ENCODE data around the gene MYO1E. TPM values are rescaled to one million over a fixed set of nuclear protein-coding genes. Genes with fewer than 3 reads are reported as not detected.

The MYO1E gene
- total RNA-seq, 1 donor from 2014 or later, result 71.3 TPM

DNA sequence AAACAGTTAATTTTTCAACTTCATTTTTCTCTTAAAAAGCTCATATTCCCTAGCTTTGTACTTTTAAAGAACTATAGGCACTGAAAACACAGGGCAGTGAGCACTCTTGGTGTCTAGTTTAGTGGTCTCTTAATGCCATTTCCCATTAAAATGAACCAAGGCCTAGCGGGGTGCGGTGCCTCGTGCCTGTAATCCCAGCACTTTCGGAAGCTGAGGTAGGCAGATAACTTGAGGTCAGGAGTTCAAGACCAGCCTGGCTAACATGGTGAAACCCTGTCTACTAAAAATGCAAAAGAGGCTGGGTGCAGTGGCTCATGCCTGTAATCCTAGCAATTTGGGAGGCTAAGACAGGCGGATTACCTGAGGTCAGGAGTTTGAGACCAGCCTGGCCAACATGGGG, 120.5 kb downstream of the MYO1E start:
- Mint-ChIP-seq H3K4me1 (ENCODE audit: low read depth) (peaks cover 55% of the 10 kb centered on the region), H3K27ac (no peak overlapping the region), H3K9me3 (no peaks in the 10 kb centered on the region), H3K36me3 (ENCODE audit: low read depth) (peaks cover 30% of the 10 kb centered on the region), H3K27me3 (ENCODE audit: low read depth) (no peaks in the 10 kb centered on the region), H3K4me3 (ENCODE audit: low read depth) (no peak overlapping the region)
- DNase-seq (ENCODE audit: low spot score), result no peak
- intact Hi-C loops (cut with micrococcal nuclease), result loop anchor here (10.0 kb wide), 1 partner anchor 267 kb away; the partner anchor contains the start of gene RNF111

DNA sequence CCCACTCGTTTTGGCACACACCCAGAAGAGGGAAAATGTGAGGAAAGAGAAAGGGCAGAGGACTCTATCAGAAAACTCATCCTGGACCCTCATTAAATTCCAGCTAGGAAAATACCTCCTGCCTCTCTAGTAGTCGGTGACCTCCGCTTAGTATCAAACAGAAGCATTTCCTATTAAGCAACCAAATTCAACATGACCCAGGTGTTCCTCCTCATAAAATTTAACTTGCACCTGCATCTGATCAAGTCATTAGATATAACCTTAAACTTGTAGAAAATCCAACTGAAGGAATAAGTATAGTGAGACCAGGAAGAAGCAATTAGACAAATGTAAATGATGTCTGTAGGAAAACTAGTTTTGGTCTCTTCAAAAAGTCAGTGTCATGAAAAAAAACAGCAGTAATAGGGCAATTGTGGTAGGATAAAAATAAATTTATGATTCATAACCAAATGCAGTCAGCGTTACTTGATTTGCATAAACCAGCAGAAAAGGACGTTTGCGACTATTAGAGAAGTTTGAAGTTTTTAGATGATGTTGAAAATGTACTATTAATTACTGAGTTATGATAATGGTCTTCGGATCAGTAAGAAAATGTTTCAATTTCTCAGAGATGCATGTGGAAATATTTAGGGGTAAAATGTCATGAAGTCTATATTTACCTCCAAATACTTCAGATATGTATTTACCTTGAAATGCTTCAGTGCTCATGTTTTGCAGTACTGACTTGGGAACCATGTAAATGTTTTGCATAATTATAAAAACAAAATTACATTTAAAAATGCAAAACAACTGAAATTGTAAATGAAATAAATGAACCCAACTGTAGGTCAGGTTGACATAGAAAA, 121.4 kb downstream of the MYO1E start:
- H3K27ac Mint-ChIP-seq, result peak overlapping the region; percentile 56

DNA sequence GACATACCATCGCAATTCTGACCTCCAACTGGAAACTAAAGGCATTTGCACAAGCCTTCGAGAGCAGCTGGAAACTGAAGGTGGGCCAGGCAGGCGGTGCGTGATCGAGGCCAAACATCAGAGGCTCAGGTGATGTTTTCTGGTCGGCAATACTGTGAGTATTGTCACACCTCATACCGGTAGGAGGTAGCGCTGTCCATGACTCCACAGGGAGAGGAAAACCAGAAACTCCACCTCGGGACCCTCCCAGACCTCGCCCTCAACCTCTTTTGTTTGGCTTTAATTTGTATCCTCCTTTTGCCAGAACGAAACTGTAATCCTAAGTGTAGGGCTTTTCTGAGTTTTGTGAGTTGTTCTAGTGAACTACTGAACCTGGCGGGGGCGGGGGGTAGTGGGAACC, 122.4 kb downstream of the MYO1E start:
- no peak for DNase-seq (ENCODE audit: low spot score)
- no peak overlapping the region for H3K4me3 Mint-ChIP-seq (ENCODE audit: low read depth)
- no peaks in the 10 kb centered on the region for H3K9me3 Mint-ChIP-seq
- peaks cover 38% of the 10 kb centered on the region for H3K4me1 Mint-ChIP-seq (ENCODE audit: low read depth)
- no peaks in the 10 kb centered on the region for H3K27me3 Mint-ChIP-seq (ENCODE audit: low read depth)
- intact Hi-C loops (cut with micrococcal nuclease), result loop anchor here (10.0 kb wide), 1 partner anchor 265 kb away; the partner anchor contains the start of gene RNF111
- peaks cover 22% of the 10 kb centered on the region for H3K36me3 Mint-ChIP-seq (ENCODE audit: low read depth)
- H3K27ac Mint-ChIP-seq, result peak overlapping the region; percentile 58

More for the DNA sequence above, 121.4 kb downstream of the MYO1E start:
- intact Hi-C loops (cut with micrococcal nuclease), result loop anchor here (10.0 kb wide), 1 partner anchor 266 kb away; the partner anchor contains the start of gene RNF111
- Mint-ChIP-seq H3K27me3 (ENCODE audit: low read depth) (no peaks in the 10 kb centered on the region), H3K4me3 (ENCODE audit: low read depth) (no peak overlapping the region), H3K4me1 (ENCODE audit: low read depth) (peaks cover 46% of the 10 kb centered on the region), H3K36me3 (ENCODE audit: low read depth) (peaks cover 29% of the 10 kb centered on the region), H3K9me3 (no peaks in the 10 kb centered on the region)
- DNase-seq (ENCODE audit: low spot score), result no peak

DNA sequence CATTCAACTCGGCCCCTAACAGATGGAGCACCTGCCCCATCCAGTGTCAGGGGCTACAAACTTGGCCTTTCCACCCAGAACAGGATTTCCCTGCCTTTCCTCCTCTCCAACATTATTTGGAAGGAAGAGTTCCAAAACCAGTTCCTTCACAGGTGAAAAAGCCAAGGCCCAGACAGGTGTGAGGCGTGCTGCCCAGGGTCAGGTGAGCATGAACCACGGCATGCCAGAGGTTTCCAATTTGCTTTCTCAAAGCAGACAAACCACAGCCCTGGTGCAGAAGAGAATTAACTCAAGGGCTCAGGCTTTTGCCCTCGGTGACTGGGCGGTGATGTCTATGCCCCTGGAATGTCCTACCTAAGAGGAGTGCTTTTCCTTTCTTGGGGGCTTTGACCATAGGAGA, 122.9 kb downstream of the MYO1E start:
- H3K36me3 Mint-ChIP-seq (ENCODE audit: low read depth), result peaks cover 22% of the 10 kb centered on the region
- H3K9me3 Mint-ChIP-seq, result no peaks in the 10 kb centered on the region
- H3K27me3 Mint-ChIP-seq (ENCODE audit: low read depth), result no peaks in the 10 kb centered on the region
- peaks cover 38% of the 10 kb centered on the region for H3K4me1 Mint-ChIP-seq (ENCODE audit: low read depth)
- H3K27ac Mint-ChIP-seq, result peak overlapping the region; percentile 58
- no peak for DNase-seq (ENCODE audit: low spot score)
- no peak overlapping the region for H3K4me3 Mint-ChIP-seq (ENCODE audit: low read depth)
- intact Hi-C loops (cut with micrococcal nuclease), result loop anchor here (2.0 to 10.0 kb wide), 3 partner anchors 49 to 265 kb away; partner anchors contain the start of gene RNF111

DNA sequence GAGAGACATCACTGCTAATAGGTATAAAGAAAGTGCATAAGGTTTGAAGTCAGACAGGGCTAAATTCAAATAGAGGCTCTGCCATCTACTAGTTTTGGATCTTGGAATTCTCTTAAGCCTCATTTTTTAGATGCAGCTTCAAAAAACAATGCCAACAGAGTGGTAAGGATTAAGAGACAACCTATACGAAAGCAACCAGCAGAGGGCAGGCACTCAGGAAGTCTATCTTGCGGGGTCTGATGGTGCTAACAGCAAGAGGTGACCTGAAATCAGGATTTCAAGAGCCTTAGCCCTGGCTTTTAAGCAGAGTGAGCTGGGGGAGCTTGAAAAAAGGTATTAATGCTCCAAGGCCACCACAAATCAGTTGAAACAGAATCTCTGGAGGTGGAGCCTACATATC, 125.3 kb downstream of the MYO1E start:
- no peaks in the 10 kb centered on the region for H3K9me3 Mint-ChIP-seq
- no peak overlapping the region for H3K27ac Mint-ChIP-seq

DNA sequence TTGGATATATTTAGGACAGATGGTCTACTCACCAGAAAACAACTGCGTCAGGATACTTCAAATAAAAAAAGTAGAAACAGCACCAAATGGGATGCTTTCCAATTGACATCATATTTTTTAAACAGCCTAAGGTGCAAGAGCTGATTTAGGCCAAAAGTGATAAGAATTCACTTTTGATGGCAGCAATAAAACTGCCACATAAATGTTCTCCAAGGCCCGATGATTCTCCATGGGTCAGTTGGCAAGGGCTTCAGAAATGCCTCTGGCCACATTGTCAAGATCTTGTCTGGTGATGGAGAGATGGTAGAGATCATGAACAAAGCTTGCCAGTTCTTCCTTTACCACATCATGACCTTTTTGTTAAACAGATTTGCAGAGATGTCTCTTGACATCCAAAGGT, 127.1 kb downstream of the MYO1E start:
- Mint-ChIP-seq H3K27ac (no peak overlapping the region), H3K36me3 (ENCODE audit: low read depth) (peaks cover 16% of the 10 kb centered on the region)

More for the DNA sequence above, 125.3 kb downstream of the MYO1E start:
- no peak overlapping the region for H3K4me3 Mint-ChIP-seq (ENCODE audit: low read depth)
- H3K36me3 Mint-ChIP-seq (ENCODE audit: low read depth), result peaks cover 16% of the 10 kb centered on the region
- intact Hi-C loops (cut with micrococcal nuclease), result loop anchor here (2.0 to 5.0 kb wide), 2 partner anchors 165 to 245 kb away; no protein-coding TSS in a partner anchor
- DNase-seq (ENCODE audit: low spot score), result peak; percentile 45
- peaks cover 39% of the 10 kb centered on the region for H3K4me1 Mint-ChIP-seq (ENCODE audit: low read depth)
- peaks cover 2% of the 10 kb centered on the region for H3K27me3 Mint-ChIP-seq (ENCODE audit: low read depth)

DNA sequence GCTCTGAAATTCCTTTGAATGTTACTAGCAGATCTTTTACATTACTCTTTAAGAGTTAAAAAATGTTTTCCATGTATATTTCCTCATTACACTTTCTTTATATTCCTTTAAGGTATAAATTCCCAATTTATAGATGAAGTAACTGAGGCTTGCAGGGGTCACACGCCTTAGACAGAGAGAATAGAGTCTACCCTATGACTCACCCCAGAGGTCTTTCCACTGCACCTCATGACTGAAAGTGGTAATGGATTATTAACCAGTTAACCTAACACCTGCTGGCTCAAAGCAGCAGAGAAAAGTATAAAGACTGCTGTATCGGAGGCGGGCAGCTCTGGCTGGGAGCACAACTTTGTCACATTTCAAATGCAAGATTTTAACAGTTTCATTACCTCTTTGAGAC, 128.3 kb downstream of the MYO1E start:
- H3K36me3 Mint-ChIP-seq (ENCODE audit: low read depth), result peaks cover 9% of the 10 kb centered on the region
- H3K9me3 Mint-ChIP-seq, result no peaks in the 10 kb centered on the region
- H3K27me3 Mint-ChIP-seq (ENCODE audit: low read depth), result peaks cover 7% of the 10 kb centered on the region
- peaks cover 20% of the 10 kb centered on the region for H3K4me1 Mint-ChIP-seq (ENCODE audit: low read depth)
- no peak overlapping the region for H3K4me3 Mint-ChIP-seq (ENCODE audit: low read depth)
- no peak overlapping the region for H3K27ac Mint-ChIP-seq
- intact Hi-C loops (cut with micrococcal nuclease), result no loop called here
- DNase-seq (ENCODE audit: low spot score), result no peak

More for the DNA sequence above, 127.1 kb downstream of the MYO1E start:
- Mint-ChIP-seq H3K9me3 (no peaks in the 10 kb centered on the region), H3K27me3 (ENCODE audit: low read depth) (peaks cover 2% of the 10 kb centered on the region), H3K4me3 (ENCODE audit: low read depth) (no peak overlapping the region), H3K4me1 (ENCODE audit: low read depth) (peaks cover 30% of the 10 kb centered on the region)
- intact Hi-C loops (cut with micrococcal nuclease), result loop anchor here (5.0 kb wide), 1 partner anchor 167 kb away; no protein-coding TSS in a partner anchor
- no peak for DNase-seq (ENCODE audit: low spot score)

DNA sequence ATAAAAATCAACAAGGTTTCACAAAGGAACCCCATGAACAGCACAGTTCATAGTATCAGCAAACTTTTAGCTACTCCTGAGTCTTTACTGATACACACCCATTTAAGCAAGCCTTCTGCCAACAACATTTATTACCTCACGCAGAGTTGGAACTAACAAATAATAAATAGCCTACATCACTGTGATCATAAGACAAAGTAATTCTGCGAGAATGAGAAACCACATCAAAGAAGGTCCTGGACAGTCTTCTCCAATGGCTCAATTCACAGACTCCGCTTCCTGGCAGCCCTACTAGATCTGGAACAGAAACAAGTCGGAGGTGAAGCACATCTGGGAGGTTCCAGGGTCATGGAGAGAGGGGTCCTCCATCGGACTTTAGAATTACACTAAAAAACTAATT, 129.0 kb downstream of the MYO1E start:
- H3K27ac Mint-ChIP-seq, result no peak overlapping the region
- intact Hi-C loops (cut with micrococcal nuclease), result no loop called here
- H3K9me3 Mint-ChIP-seq, result no peaks in the 10 kb centered on the region

DNA sequence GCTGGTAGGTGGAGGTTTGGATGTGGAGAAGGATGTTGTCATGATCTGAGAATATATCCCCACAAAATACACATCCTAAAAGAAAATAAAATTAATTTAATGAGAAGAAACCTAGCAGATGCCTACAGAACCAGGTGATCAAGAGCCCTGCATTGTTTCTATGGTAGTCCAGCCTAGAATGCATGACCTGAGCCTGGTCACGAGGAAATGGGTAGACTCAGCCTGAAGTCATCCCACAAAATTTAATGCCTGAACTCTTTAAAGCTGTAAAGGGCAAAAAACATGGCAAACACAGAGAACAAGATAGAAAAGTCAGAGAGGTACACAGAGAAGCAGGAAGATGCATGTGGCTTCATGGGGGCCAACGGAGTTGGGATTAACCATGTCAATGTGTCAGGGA, 130.0 kb downstream of the MYO1E start:
- Mint-ChIP-seq H3K9me3 (no peaks in the 10 kb centered on the region), H3K4me3 (ENCODE audit: low read depth) (no peak overlapping the region), H3K4me1 (ENCODE audit: low read depth) (peaks cover 12% of the 10 kb centered on the region), H3K27me3 (ENCODE audit: low read depth) (peaks cover 7% of the 10 kb centered on the region), H3K27ac (no peak overlapping the region), H3K36me3 (ENCODE audit: low read depth) (peaks cover 8% of the 10 kb centered on the region)
- no peak for DNase-seq (ENCODE audit: low spot score)
- intact Hi-C loops (cut with micrococcal nuclease), result no loop called here

More for the DNA sequence above, 129.0 kb downstream of the MYO1E start:
- Mint-ChIP-seq H3K36me3 (ENCODE audit: low read depth) (peaks cover 9% of the 10 kb centered on the region), H3K4me1 (ENCODE audit: low read depth) (peaks cover 15% of the 10 kb centered on the region), H3K27me3 (ENCODE audit: low read depth) (peaks cover 7% of the 10 kb centered on the region), H3K4me3 (ENCODE audit: low read depth) (no peak overlapping the region)
- DNase-seq (ENCODE audit: low spot score), result no peak

DNA sequence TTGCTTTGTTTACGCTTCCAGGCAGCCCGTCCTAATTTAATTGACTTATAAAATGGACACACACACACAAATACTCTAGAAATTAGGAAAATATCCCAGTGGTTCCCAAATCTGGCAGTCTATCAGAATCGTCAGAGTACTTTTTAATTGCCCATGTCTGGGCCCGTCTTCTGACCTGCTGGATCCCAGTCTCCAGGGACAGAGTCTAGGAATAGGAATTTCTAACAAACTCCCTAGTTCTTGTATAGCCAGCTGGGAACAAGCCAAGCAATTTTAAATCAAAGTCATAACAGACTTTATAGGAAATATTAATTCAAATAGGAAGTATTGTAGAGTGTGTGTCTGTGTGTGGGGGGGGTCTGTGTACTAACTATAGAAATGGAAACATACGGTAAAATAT, 132.6 kb downstream of the MYO1E start:
- Mint-ChIP-seq H3K4me3 (ENCODE audit: low read depth) (no peak overlapping the region), H3K9me3 (no peaks in the 10 kb centered on the region), H3K4me1 (ENCODE audit: low read depth) (peaks cover 16% of the 10 kb centered on the region), H3K27me3 (ENCODE audit: low read depth) (peaks cover 7% of the 10 kb centered on the region), H3K36me3 (ENCODE audit: low read depth) (peaks cover 15% of the 10 kb centered on the region), H3K27ac (no peak overlapping the region)
- intact Hi-C loops (cut with micrococcal nuclease), result no loop called here
- DNase-seq (ENCODE audit: low spot score), result no peak

DNA sequence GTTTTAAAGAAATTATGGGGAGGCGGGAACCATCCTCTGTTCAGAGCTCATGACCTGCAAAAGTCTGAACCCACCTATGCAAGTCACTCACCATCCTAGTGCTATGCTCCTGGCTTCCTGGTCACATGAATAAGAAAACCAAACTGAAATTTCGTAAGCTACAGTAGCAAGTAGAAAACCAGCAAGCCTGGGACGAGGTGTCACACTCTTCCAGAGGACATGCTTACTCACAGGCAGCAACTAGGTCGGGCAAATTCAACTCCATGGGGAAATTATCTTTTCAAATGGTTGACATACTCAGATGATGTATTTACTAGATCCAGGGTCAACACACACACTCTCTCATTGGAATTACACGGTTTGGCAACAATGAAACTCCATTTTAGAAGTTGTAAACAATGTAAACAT, 134.7 kb downstream of the MYO1E start:
- Mint-ChIP-seq H3K9me3 (no peaks in the 10 kb centered on the region), H3K4me1 (ENCODE audit: low read depth) (peaks cover 9% of the 10 kb centered on the region), H3K27ac (no peak overlapping the region), H3K36me3 (ENCODE audit: low read depth) (peaks cover 9% of the 10 kb centered on the region), H3K4me3 (ENCODE audit: low read depth) (no peak overlapping the region), H3K27me3 (ENCODE audit: low read depth) (peaks cover 5% of the 10 kb centered on the region)
- no peak for DNase-seq (ENCODE audit: low spot score)
- intact Hi-C loops (cut with micrococcal nuclease), result no loop called here

DNA sequence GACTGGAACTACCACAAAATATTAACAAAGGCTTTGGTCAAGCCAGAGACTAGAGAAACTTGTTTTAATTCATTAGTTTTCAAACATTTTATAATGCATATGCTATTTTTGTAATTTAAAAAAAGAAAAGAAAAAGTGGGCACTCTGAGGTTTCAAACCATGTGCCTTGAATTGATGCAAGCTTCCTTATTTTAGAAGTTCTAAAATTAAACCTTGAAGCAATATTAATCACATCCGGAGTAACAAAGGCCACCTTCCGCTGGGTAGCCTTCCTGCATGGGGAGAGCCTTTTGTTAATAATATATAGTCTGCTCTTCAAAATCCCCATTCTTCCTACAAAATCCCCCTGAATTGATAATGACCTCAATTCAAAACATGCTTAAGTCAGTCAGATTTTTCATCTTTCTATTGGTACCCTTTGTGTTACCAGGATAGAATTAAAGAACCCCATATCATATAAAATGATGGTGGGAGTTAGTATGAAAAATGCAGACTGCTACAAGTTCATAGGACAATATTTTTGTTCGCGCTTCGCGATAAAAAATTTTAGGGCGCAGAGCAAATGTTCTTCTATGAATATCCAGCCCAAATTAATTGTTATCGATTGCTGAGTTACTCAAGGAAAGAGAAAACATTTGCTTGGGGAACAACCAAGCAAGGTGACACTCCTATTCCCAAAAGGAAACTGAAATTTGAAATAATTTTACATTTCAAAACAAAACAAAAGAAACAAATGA, 135.4 kb downstream of the MYO1E start:
- H3K4me1 Mint-ChIP-seq (ENCODE audit: low read depth), result peaks cover 11% of the 10 kb centered on the region

More for the DNA sequence above, 135.4 kb downstream of the MYO1E start:
- Mint-ChIP-seq H3K27me3 (ENCODE audit: low read depth) (peaks cover 5% of the 10 kb centered on the region), H3K27ac (no peak overlapping the region), H3K9me3 (no peaks in the 10 kb centered on the region), H3K4me3 (ENCODE audit: low read depth) (no peak overlapping the region), H3K36me3 (ENCODE audit: low read depth) (peaks cover 12% of the 10 kb centered on the region)
- no peak for DNase-seq (ENCODE audit: low spot score)
- intact Hi-C loops (cut with micrococcal nuclease), result no loop called here

All from activated T-helper 2 cell treated with anti-CD3 and anti-CD28 coated beads, Interferon-gamma antibody, Interleukin-2, Interleukin-4, amounts not matched to agents 10 μg/mL and 5 μg/mL and 100 μg/mL, durations not matched to agents 14 hours and 24 hours and 36 hours (primary cell).